Gastroesophageal sphincter (tissue), 4 donors: Measurements from ENCODE around the gene MFSD2A. TPM values are rescaled to one million over a fixed set of nuclear protein-coding genes. Genes with fewer than 3 reads are reported as not detected.

ENCODE experiments used
- ATAC-seq: fragments of 150-250 bp; one replicate; pipeline ENCODE4 v1.9.1; 2016; ENCODE audit warnings: mild to moderate bottlenecking, moderate library complexity
- H3K27ac ChIP-seq, 4 donors: fragments of 200-600 bp; sonication (generic) in 3 of 4; 1 replicate in 3 of 4; 2 replicates in 1 of 4; pipeline ENCODE4 v1.5.1; 2016 to 2019
- H3K27me3 ChIP-seq: fragments of 200-600 bp; sonication (generic); one replicate; pipeline ENCODE4 v1.5.1; 2019
- H3K36me3 ChIP-seq, 2 donors: fragments of 200-600 bp; sonication (generic); one replicate each; pipeline ENCODE4 v1.5.1; 2019; ENCODE audit warnings: control low read depth in 1 of 2
- H3K4me1 ChIP-seq, 3 donors: fragments of 200-600 bp; sonication (generic); 1 replicate in 2 of 3; 2 replicates in 1 of 3; pipeline ENCODE4 v1.5.1; 2016 to 2019; ENCODE audit warnings: control low read depth in 2 of 3
- H3K4me3 ChIP-seq, 2 donors: fragments of 200-600 bp; sonication (generic); one replicate each; pipeline ENCODE4 v1.5.1; 2019; ENCODE audit warnings: mild to moderate bottlenecking in 1 of 2, moderate library complexity in 1 of 2
- H3K9me3 ChIP-seq, 3 donors: fragments of 200-600 bp; sonication (generic); one replicate each; pipeline ENCODE4 v1.5.1; 2017 to 2019; ENCODE audit warnings: control low read depth in 2 of 3
- EP300 ChIP-seq: sonication (generic); formaldehyde crosslinking; IDR thresholded peaks from one replicate; pipeline ENCODE4 v1.6.1; 2017; ENCODE audit warnings: antibody characterized with exemption, mild to moderate bottlenecking
- POLR2A ChIP-seq, 2 donors: fragments of 450-650 bp; IDR thresholded peaks; one replicate each; pipeline ENCODE4 v1.6.1; 2017; ENCODE audit warnings: antibody characterized with exemption in 2 of 2, mild to moderate bottlenecking in 2 of 2, moderate library complexity in 1 of 2
- POLR2AphosphoS5 ChIP-seq: sonication (generic); formaldehyde crosslinking; IDR thresholded peaks from one replicate; pipeline ENCODE4 v1.6.1; 2017; ENCODE audit warnings: antibody characterized with exemption
- WGBS, 2 donors: methylation state at CpG; one replicate each; pipeline ENCODE4 v1.1.5; 2018; ENCODE audit warnings: low coverage in 1 of 2; 5-methylcytosine and 5-hydroxymethylcytosine counted together
- total RNA-seq, 4 donors: library from RNA; depleted of rRNA; stranded (reverse); fragments of >200 nt; gene quantifications; one replicate each; pipeline ENCODE4 v1.1.0, GENCODE V29; 2016
- TF ChIP-seq, protein P1 (sequence below), 4 experiments: fragments of 200-600 bp in 2 of 4; fragments of 450-650 bp in 2 of 4; sonication (generic) in 1 of 4; IDR thresholded peaks; one replicate each; pipeline ENCODE4 v1.5.1; 2017 to 2019; ENCODE audit warnings: antibody characterized with exemption in 4 of 4, mild to moderate bottlenecking in 2 of 4, moderate library complexity in 2 of 4

The MFSD2A gene
- total RNA-seq, 4 donors from 2014 or later: 0.84 to 4.8 (median 1.4) TPM

DNA sequence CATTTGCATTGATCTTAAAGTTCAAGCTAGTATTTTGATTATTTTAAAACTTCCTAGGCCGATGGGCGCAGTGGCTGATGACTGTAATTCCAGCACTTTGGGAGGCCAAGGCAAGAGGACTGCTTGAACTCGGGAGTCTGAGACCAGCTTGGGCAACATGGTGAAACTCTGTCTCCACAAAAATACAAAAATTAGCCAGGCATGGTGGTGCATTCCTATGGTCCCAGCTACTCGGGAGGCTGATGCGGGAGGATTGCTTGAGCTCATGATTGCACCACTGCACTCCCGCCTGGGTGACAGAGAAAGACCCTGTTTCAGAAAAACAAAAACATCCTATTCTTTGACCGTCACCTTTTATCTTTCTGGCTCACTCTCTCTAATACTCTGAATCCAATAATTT is 30.0 kb downstream of the MFSD2A start:
- WGBS, 2 donors: 84 to 90% methylated on average over 7 of the region's 7 CpGs
- TF ChIP-seq, protein P1, sequence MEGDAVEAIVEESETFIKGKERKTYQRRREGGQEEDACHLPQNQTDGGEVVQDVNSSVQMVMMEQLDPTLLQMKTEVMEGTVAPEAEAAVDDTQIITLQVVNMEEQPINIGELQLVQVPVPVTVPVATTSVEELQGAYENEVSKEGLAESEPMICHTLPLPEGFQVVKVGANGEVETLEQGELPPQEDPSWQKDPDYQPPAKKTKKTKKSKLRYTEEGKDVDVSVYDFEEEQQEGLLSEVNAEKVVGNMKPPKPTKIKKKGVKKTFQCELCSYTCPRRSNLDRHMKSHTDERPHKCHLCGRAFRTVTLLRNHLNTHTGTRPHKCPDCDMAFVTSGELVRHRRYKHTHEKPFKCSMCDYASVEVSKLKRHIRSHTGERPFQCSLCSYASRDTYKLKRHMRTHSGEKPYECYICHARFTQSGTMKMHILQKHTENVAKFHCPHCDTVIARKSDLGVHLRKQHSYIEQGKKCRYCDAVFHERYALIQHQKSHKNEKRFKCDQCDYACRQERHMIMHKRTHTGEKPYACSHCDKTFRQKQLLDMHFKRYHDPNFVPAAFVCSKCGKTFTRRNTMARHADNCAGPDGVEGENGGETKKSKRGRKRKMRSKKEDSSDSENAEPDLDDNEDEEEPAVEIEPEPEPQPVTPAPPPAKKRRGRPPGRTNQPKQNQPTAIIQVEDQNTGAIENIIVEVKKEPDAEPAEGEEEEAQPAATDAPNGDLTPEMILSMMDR (IDR thresholded peaks at IDR 0.05): no peak
- no peak for TF ChIP-seq POLR2A (IDR thresholded peaks at IDR 0.05)
- no peak for TF ChIP-seq EP300
- no peak for TF ChIP-seq POLR2AphosphoS5
- Histone ChIP-seq H3K4me1 (no peaks in the 10 kb centered on the region), H3K4me3 (no peak overlapping the region), H3K36me3 (no peaks in the 10 kb centered on the region), H3K27ac (no peak overlapping the region), H3K27me3 (no peaks in the 10 kb centered on the region), H3K9me3 (no peaks in the 10 kb centered on the region)
- no peak for ATAC-seq

DNA sequence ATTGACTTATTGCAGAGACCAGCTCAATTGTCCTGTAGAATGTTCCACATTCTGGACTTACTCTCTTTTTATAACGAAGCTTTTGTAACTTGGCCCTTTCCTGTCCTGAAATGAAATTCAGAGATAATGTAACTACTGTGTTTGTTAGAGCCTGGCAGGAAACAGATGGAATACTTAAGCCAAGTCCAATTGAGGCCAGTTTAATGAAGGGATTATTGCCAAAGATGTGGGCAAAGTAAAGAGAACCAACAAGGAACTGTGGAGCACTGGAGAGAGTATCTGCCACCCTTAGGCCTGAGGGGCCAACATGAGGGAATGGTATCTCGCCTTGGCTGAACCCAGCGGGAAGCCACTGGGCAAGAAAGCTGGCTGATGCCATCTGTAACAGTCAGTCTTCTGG is 32.9 kb downstream of the MFSD2A start:
- Histone ChIP-seq H3K27ac (no peak overlapping the region), H3K27me3 (no peaks in the 10 kb centered on the region), H3K4me1 (no peaks in the 10 kb centered on the region), H3K9me3 (no peaks in the 10 kb centered on the region), H3K36me3 (no peaks in the 10 kb centered on the region), H3K4me3 (no peak overlapping the region)
- ATAC-seq: no peak
- TF ChIP-seq POLR2AphosphoS5 (no peak), POLR2A (IDR thresholded peaks at IDR 0.05) (no peak), EP300 (no peak)
- TF ChIP-seq, protein P1 (IDR thresholded peaks at IDR 0.05): no peak
- 57 to 72% methylated on average over 3 of the region's 3 CpGs for WGBS, 2 donors

DNA sequence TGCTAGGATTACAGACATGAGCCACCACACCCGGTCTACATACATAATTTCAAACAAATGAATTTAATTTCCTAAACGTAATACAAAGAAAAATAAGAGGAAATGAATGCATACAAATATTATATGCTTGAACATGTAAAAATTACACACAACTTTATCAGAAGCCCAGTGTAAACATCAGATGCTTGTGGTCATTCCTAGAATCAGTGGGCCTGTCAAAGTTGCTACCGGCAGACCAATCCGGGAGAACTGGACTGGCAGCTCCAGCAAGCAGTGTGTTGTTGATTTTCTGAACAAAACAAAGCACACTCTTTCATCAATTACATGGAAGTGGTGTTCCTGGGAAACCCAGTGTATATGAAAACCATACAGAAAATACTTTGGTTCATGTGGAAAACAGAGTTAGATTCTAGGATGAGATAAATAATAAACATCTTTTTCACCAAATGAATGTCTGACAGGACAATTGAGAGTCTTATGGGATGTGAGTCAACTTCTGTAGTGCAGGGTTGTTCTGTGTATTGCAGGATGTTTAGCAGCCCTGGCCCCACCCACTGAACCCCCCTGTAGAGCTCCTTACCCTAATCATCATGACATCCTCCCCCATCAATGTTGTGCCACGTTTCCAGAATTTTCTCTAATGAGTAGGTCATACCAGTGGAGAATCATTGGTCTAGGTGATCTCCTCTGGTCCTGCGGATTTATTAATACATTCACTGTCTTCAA is 33.8 kb downstream of the MFSD2A start:
- no peaks in the 10 kb centered on the region for H3K27me3 ChIP-seq
- no peaks in the 10 kb centered on the region for H3K4me1 ChIP-seq
- no peak for ATAC-seq
- no peaks in the 10 kb centered on the region for H3K36me3 ChIP-seq
- no peak overlapping the region for H3K27ac ChIP-seq
- H3K9me3 ChIP-seq: no peaks in the 10 kb centered on the region
- H3K4me3 ChIP-seq: no peak overlapping the region
- TF ChIP-seq, protein P1 (IDR thresholded peaks at IDR 0.05): no peak
- TF ChIP-seq POLR2A (IDR thresholded peaks at IDR 0.05): no peak
- TF ChIP-seq POLR2AphosphoS5: no peak
- 58 to 66% methylated on average over 4 to 6 of the region's 6 CpGs for WGBS, 2 donors

DNA sequence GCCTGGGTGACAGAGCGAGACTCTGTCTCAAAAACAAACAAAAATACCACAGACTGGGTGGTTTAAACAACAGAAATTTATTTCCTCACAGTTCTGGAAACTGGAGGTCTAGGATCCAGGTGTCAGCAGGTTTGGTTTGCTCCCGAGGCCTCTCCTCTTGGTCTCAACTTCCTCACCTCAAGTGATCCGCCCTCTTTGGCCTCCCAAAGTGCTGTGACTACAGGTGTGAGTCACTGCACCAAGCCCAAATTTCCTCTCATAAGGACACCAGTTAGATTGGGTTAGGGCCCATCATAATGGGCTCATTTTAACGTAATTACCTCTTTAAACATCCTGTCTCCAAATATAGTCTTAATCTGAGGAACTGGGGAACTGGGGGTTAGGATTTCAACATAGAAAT is 35.5 kb downstream of the MFSD2A start:
- no peaks in the 10 kb centered on the region for H3K36me3 ChIP-seq
- 88 to 95% methylated on average over 4 of the region's 4 CpGs for WGBS, 2 donors
- no peaks in the 10 kb centered on the region for H3K9me3 ChIP-seq
- TF ChIP-seq EP300 (no peak), POLR2AphosphoS5 (no peak), POLR2A (IDR thresholded peaks at IDR 0.05) (no peak)
- TF ChIP-seq, protein P1 (IDR thresholded peaks at IDR 0.05): no peak
- no peaks in the 10 kb centered on the region for H3K27me3 ChIP-seq
- H3K4me1 ChIP-seq: no peaks in the 10 kb centered on the region
- H3K27ac ChIP-seq: no peak overlapping the region
- H3K4me3 ChIP-seq: no peak overlapping the region
- ATAC-seq: no peak

DNA sequence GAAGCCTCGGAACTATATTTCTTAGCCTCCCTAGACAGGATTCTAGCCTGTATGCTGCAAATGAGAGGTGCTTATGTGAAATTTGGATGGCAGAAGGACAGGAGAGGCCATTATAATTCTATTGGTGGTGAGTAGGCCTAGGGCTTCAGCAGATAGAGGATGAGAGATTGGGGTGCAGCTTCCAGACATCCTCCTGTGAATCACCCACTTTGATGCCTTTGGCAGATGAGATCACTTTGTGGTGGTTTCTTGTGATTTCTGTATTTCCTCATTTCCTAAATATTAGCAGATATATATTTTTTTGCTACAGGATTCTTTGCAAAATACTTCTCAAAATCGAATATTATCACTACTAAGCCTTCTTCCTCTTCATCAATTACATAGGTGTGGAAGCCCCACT is 37.3 kb downstream of the MFSD2A start:
- no peaks in the 10 kb centered on the region for H3K9me3 ChIP-seq
- H3K4me3 ChIP-seq: no peak overlapping the region
- no peak for TF ChIP-seq POLR2A (IDR thresholded peaks at IDR 0.05)
- TF ChIP-seq POLR2AphosphoS5: no peak
- TF ChIP-seq, protein P1 (IDR thresholded peaks at IDR 0.05): no peak
- no peak for TF ChIP-seq EP300
- WGBS, 2 donors: 87 to 100% methylated on average over 2 of the region's 2 CpGs
- no peak overlapping the region for H3K27ac ChIP-seq
- ATAC-seq: no peak
- no peaks in the 10 kb centered on the region for H3K36me3 ChIP-seq
- no peaks in the 10 kb centered on the region for H3K27me3 ChIP-seq
- H3K4me1 ChIP-seq: no peaks in the 10 kb centered on the region
